K562 (cell line): ENCODE results near the gene SCIN. TPM values are rescaled to one million over a fixed set of nuclear protein-coding genes. Genes with fewer than 3 reads are reported as not detected.

Source experiments
- CHD2 ChIP-seq: IDR thresholded peaks from 2 replicates; pipeline ENCODE4 v1.6.1; 2011; ENCODE audit warnings: low read depth, low read length
- CHD4 ChIP-seq: fragments of 200-600 bp; sonication (generic); IDR thresholded peaks from 3 replicates; pipeline ENCODE4 v1.6.1; 2012; ENCODE audit warnings: low read depth, mild to moderate bottlenecking, mixed read lengths, low read length, inconsistent platforms; ENCODE audit not compliant: insufficient read depth, insufficient replicate concordance, poor library complexity, severe bottlenecking
- CSDE1 ChIP-seq, 2 experiments: fragments of 450-650 bp; IDR thresholded peaks; 2 replicates each; pipeline ENCODE4 v1.6.1; 2016; ENCODE audit warnings: mild to moderate bottlenecking in 1 of 2
- EHMT2 ChIP-seq: fragments of 450-650 bp; IDR thresholded peaks from 2 replicates; pipeline ENCODE4 v1.6.1; 2018; ENCODE audit warnings: antibody characterized with exemption
- GATAD2B ChIP-seq: fragments of 450-650 bp; IDR thresholded peaks from 2 replicates; pipeline ENCODE4 v1.6.1; 2017; ENCODE audit warnings: mild to moderate bottlenecking, borderline replicate concordance
- GTF2E2 ChIP-seq: fragments of 200-800 bp; sonication (Bioruptor generic); IDR thresholded peaks from 2 replicates; pipeline ENCODE4 v1.6.1; 2016; ENCODE audit warnings: missing genetic modification characterization, missing compliant biosample characterization
- HEY1 ChIP-seq: fragments of 250-450 bp; sonication (Bioruptor Pico); IDR thresholded peaks from 2 replicates; pipeline ENCODE4 v1.5.0; 2020; ENCODE audit warnings: mild to moderate bottlenecking, moderate library complexity, borderline replicate concordance
- POLR3A ChIP-seq: IDR thresholded peaks from 2 replicates; pipeline ENCODE4 v1.6.1; 2011; ENCODE audit warnings: borderline replicate concordance, mild to moderate bottlenecking, moderate library complexity; ENCODE audit not compliant: insufficient read length, insufficient read depth; ENCODE audit errors: extremely low read depth
- POLR3G ChIP-seq: IDR thresholded peaks from 2 replicates; pipeline ENCODE4 v1.6.1; 2011; ENCODE audit not compliant: insufficient read length, insufficient replicate concordance; ENCODE audit errors: extremely low read depth
- RBM34 ChIP-seq: fragments of 200-400 bp; formaldehyde crosslinking; IDR thresholded peaks from 2 replicates; pipeline ENCODE4 v1.6.1; 2018; ENCODE audit warnings: low read length, borderline replicate concordance; ENCODE audit not compliant: insufficient read depth
- SETDB1 ChIP-seq: IDR thresholded peaks from one replicate; pipeline ENCODE4 v1.6.1; 2012; ENCODE audit warnings: low read length, control low read depth, inconsistent platforms
- SRSF7 ChIP-seq: fragments of 200-400 bp; formaldehyde crosslinking; optimal IDR thresholded peaks from 2 replicates; pipeline ENCODE3; 2017; ENCODE audit warnings: mild to moderate bottlenecking, low read depth, low read length
- TAF1 ChIP-seq: IDR thresholded peaks from 2 replicates; pipeline ENCODE4 v1.6.1; 2011; ENCODE audit warnings: mild to moderate bottlenecking, low read length, moderate library complexity; ENCODE audit not compliant: insufficient read depth, control insufficient read depth, severe bottlenecking; ENCODE audit errors: extremely low read depth
- U2AF1 ChIP-seq: fragments of 200-400 bp; formaldehyde crosslinking; optimal IDR thresholded peaks from 2 replicates; pipeline ENCODE3; 2017; ENCODE audit warnings: mild to moderate bottlenecking, low read depth, low read length, moderate library complexity
- ZNF121 ChIP-seq: sonication (generic); formaldehyde crosslinking; conservative IDR thresholded peaks from 2 replicates; pipeline ENCODE4 v1.8.0; 2022; ENCODE audit warnings: missing genetic modification reagents
- ZNF282 ChIP-seq: sonication (generic); formaldehyde crosslinking; IDR thresholded peaks from 2 replicates; pipeline ENCODE4 v1.8.1; 2023; ENCODE audit warnings: missing genetic modification reagents
- ZNF696 ChIP-seq: fragments of 250-450 bp; sonication (Bioruptor Pico); conservative IDR thresholded peaks from 2 replicates; pipeline ENCODE4 v1.4.0; 2020; ENCODE audit warnings: mild to moderate bottlenecking, moderate library complexity
- polyA plus RNA-seq, 8 experiments: library from polyadenylated mRNA; depleted of rRNA in 4 of 8; stranded (reverse) in 5 of 8; unstranded in 3 of 8; fragments of >200 nt; fragmentation: Nextera tagmentation in 2 of 8; fragmentation: Illumina TruSeq in 1 of 8; extraction: Ambion mirVana in 2 of 8; extraction: Trizol in 1 of 8; gene quantifications; 2 replicates each; pipeline versions ENCODE4 v1.2.1 to v1.2.3, GENCODE V29; 2011 to 2014; ENCODE audit warnings: inconsistent platforms in 1 of 8, missing spikeins in 1 of 8
- total RNA-seq, 7 experiments: library from RNA; depleted of rRNA in 6 of 7; stranded (reverse); fragments of >200 nt in 6 of 7; fragmentation: Illumina TruSeq in 2 of 7; extraction: Trizol in 2 of 7; gene quantifications; 2 replicates each; pipeline versions ENCODE4 v1.2.1 to v1.2.3, GENCODE V29; 2011 to 2021; ENCODE audit warnings: low replicate concordance in 1 of 7
- TF ChIP-seq, protein P1 (sequence below), 3 experiments: fragments of 200-800 bp in 1 of 3; sonication (Bioruptor generic) in 1 of 3; sonication (generic) in 1 of 3; formaldehyde crosslinking in 1 of 3; IDR thresholded peaks; 2 replicates each; pipeline versions ENCODE4 v1.6.1 to v1.8.0; 2016 to 2022; ENCODE audit warnings: mild to moderate bottlenecking in 2 of 3, missing compliant biosample characterization in 2 of 3, missing genetic modification characterization in 2 of 3, missing genetic modification reagents in 1 of 3
- TF ChIP-seq, protein P2 (sequence below): fragments of 250-450 bp; sonication (Bioruptor Pico); IDR thresholded peaks from 2 replicates; pipeline ENCODE4 v1.5.0; 2021; ENCODE audit warnings: mild to moderate bottlenecking, borderline replicate concordance
- TF ChIP-seq, protein P3 (sequence below): fragments of 450-650 bp; IDR thresholded peaks from 2 replicates; pipeline ENCODE4 v1.6.1; 2016; ENCODE audit warnings: low read depth, mild to moderate bottlenecking, moderate library complexity
- TF ChIP-seq, protein P4 (sequence below): fragments of 450-650 bp; IDR thresholded peaks from 2 replicates; pipeline ENCODE4 v1.6.1; 2014; ENCODE audit warnings: low read depth, mild to moderate bottlenecking, moderate library complexity, borderline replicate concordance
- TF ChIP-seq, protein P5 (sequence below): fragments of 250-450 bp; sonication (Bioruptor Pico); IDR thresholded peaks from 2 replicates; pipeline ENCODE4 v1.5.0; 2021

The SCIN gene
- total and polyA plus RNA-seq, 9 of the 15 experiments (the other 6 are each of a cell fraction or from before 2014, with no cell fraction given): 0.67 to 18.2 (median 10.6) TPM

DNA sequence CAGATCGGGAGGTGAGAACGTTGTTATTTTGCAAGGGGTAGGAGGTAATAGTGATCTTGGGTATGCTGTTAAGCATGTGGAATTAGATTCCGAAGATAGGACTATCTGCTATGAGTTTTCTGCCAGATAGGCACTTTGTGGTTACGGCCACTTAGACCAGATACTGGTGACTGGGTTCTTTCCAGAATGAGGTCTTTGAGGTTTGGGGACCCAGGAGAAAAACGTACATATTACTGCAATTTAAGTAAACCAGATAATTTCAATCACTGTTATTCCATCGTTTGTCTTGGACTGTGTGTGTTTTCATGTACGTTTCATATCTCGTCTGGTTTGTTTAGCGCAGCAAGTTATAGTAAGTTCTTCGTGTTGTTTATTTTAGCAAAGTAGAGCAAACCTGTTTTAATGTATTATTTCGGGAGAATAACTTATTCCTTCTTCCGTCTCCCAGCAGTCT lies 117.2 kb downstream of the SCIN start (continued):
- TF ChIP-seq, protein P1, sequence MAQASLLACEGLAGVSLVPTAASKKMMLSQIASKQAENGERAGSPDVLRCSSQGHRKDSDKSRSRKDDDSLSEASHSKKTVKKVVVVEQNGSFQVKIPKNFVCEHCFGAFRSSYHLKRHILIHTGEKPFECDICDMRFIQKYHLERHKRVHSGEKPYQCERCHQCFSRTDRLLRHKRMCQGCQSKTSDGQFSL (CRISPR knock-in tag; IDR thresholded peaks at IDR 0.05): no peak
- TF ChIP-seq, protein P1 (tag; IDR thresholded peaks at IDR 0.05): no peak
- TF ChIP-seq CSDE1 (IDR thresholded peaks at IDR 0.05) (peak in 1 of 2 experiments; percentile 67; a peak in 1 of 4 replicates), POLR3G (no peak), RBM34 (no peak), EHMT2 (peak; percentile 75), TAF1 (no peak), POLR3A (no peak), SRSF7 (no peak), ZNF121 (CRISPR knock-in tag) (no peak), GTF2E2 (peak; percentile 68; the same call in 1 of the 2 replicates), CHD4 (no peak), ZNF696 (CRISPR knock-in tag) (no peak), CHD2 (no peak), U2AF1 (no peak), ZNF282 (no peak), SETDB1 (no peak), GATAD2B (peak; percentile 24; the same call in 1 of the 2 replicates), HEY1 (CRISPR knock-in tag) (no peak)
- TF ChIP-seq, protein P2, sequence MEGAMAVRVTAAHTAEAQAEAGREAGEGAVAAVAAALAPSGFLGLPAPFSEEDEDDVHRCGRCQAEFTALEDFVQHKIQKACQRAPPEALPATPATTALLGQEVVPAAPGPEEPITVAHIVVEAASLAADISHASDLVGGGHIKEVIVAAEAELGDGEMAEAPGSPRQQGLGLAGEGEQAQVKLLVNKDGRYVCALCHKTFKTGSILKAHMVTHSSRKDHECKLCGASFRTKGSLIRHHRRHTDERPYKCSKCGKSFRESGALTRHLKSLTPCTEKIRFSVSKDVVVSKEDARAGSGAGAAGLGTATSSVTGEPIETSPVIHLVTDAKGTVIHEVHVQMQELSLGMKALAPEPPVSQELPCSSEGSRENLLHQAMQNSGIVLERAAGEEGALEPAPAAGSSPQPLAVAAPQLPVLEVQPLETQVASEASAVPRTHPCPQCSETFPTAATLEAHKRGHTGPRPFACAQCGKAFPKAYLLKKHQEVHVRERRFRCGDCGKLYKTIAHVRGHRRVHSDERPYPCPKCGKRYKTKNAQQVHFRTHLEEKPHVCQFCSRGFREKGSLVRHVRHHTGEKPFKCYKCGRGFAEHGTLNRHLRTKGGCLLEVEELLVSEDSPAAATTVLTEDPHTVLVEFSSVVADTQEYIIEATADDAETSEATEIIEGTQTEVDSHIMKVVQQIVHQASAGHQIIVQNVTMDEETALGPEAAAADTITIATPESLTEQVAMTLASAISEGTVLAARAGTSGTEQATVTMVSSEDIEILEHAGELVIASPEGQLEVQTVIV: no peak
- TF ChIP-seq, protein P3, sequence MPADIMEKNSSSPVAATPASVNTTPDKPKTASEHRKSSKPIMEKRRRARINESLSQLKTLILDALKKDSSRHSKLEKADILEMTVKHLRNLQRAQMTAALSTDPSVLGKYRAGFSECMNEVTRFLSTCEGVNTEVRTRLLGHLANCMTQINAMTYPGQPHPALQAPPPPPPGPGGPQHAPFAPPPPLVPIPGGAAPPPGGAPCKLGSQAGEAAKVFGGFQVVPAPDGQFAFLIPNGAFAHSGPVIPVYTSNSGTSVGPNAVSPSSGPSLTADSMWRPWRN: 0 out of 2 replicates have a peak, but pooled peaks have one; percentile 45
- TF ChIP-seq, protein P4, sequence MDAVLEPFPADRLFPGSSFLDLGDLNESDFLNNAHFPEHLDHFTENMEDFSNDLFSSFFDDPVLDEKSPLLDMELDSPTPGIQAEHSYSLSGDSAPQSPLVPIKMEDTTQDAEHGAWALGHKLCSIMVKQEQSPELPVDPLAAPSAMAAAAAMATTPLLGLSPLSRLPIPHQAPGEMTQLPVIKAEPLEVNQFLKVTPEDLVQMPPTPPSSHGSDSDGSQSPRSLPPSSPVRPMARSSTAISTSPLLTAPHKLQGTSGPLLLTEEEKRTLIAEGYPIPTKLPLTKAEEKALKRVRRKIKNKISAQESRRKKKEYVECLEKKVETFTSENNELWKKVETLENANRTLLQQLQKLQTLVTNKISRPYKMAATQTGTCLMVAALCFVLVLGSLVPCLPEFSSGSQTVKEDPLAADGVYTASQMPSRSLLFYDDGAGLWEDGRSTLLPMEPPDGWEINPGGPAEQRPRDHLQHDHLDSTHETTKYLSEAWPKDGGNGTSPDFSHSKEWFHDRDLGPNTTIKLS: no peak
- TF ChIP-seq, protein P5, sequence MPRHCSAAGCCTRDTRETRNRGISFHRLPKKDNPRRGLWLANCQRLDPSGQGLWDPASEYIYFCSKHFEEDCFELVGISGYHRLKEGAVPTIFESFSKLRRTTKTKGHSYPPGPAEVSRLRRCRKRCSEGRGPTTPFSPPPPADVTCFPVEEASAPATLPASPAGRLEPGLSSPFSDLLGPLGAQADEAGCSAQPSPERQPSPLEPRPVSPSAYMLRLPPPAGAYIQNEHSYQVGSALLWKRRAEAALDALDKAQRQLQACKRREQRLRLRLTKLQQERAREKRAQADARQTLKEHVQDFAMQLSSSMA (CRISPR knock-in tag): no peak
